HL-60 (cell line): Measurements from ENCODE around the gene PRRG3.

ENCODE experiments used
- GABPA ChIP-seq: IDR thresholded peaks from 2 replicates; pipeline ENCODE4 v1.6.1; 2012; ENCODE audit warnings: low read depth
- POLR2AphosphoS5 ChIP-seq: IDR thresholded peaks from 2 replicates; pipeline ENCODE4 v1.6.1; 2012; ENCODE audit warnings: low read depth
- TF ChIP-seq, protein P1 (sequence below): IDR thresholded peaks from one replicate; pipeline ENCODE4 v1.5.1; 2011; ENCODE audit warnings: low read length, control low read depth, inconsistent platforms; ENCODE audit not compliant: insufficient read depth

GRCh38 chrX:151738751-151739150 is 43.5 kb downstream of the PRRG3 start:
- no peak for TF ChIP-seq POLR2AphosphoS5
- TF ChIP-seq, protein P1, sequence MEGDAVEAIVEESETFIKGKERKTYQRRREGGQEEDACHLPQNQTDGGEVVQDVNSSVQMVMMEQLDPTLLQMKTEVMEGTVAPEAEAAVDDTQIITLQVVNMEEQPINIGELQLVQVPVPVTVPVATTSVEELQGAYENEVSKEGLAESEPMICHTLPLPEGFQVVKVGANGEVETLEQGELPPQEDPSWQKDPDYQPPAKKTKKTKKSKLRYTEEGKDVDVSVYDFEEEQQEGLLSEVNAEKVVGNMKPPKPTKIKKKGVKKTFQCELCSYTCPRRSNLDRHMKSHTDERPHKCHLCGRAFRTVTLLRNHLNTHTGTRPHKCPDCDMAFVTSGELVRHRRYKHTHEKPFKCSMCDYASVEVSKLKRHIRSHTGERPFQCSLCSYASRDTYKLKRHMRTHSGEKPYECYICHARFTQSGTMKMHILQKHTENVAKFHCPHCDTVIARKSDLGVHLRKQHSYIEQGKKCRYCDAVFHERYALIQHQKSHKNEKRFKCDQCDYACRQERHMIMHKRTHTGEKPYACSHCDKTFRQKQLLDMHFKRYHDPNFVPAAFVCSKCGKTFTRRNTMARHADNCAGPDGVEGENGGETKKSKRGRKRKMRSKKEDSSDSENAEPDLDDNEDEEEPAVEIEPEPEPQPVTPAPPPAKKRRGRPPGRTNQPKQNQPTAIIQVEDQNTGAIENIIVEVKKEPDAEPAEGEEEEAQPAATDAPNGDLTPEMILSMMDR: no peak
- TF ChIP-seq GABPA: no peak
